T-helper 2 cell treated with Interferon-gamma antibody and Interleukin-4, amounts not matched to agents 100 ng/mL and 5 ng/mL, for 36 hours (primary cell): ENCODE data around the gene TTC28. TPM values are rescaled to one million over a fixed set of nuclear protein-coding genes. Genes with fewer than 3 reads are reported as not detected.

Source experiments
- intact Hi-C: fragments of 100-400 bp; cut with micrococcal nuclease; formaldehyde crosslinking; loops from one replicate; pipeline ENCODE4 v1.15.1; 2023
- total RNA-seq: library from RNA; stranded (reverse); gene quantifications from 2 replicates; pipeline ENCODE4 v1.2.3, GENCODE V29; 2022

The TTC28 gene
- total RNA-seq, 1 donor from 2014 or later = 1.1 TPM

DNA sequence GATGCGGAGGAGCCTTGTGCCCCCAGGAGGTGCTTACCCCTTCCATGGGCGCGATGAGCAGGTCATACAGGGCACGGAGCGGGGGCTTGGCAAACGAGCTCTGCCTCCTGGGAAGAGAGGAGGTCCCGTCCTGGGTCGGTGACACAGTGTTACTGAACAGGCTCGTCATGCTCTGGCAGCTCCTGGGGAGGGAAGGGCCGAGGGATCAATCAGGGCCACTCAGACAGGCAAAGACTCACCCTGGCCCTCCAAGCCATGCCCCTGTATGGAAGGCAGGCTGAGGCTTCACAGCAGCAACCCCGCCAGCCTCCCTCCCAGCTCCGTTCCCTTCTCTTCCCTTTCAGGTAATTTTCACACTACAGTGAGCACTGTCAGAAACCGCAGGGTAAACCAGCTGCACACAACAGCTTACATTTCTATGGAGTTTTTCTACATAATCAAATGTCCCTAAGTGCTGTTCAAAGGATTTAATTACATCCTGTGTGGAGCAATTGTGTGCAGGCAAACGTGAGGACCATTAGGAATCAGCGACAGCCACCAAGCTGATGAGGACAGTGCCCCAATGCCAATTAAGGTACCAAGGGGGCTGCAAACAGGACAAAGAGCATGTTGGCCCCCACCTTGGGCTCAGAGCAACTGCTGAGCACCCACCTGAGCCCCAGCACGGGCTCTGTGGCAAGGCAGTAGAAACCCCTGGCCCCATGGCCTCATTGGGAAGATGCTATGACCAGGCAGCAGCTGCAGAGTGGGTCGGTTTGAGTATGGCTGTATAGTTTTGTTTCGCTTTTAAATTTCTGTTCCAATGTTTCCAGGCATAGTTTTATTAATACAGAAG, 665.2 kb downstream of the TTC28 start:
- intact Hi-C loops = no loop called here

DNA sequence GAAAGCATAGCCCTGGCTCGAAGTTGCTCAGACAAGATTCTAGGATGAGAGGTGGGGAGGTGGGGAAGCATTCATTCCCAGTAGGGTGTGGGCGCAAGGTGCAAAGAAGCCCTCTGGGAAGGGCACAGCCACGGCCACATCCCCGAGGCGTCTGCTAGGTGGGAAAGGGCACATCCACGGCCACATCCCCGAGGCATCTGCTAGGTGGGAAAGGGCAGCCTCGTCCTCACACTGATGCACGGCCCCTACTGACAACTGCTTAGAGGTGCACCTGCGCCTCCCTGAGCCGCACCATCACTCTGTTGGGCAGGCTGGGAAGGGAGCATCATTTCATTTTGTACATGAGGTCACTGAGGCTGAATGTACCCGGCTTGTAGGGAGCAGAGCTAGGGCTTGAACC, 666.0 kb downstream of the TTC28 start:
- intact Hi-C loops = no loop called here

DNA sequence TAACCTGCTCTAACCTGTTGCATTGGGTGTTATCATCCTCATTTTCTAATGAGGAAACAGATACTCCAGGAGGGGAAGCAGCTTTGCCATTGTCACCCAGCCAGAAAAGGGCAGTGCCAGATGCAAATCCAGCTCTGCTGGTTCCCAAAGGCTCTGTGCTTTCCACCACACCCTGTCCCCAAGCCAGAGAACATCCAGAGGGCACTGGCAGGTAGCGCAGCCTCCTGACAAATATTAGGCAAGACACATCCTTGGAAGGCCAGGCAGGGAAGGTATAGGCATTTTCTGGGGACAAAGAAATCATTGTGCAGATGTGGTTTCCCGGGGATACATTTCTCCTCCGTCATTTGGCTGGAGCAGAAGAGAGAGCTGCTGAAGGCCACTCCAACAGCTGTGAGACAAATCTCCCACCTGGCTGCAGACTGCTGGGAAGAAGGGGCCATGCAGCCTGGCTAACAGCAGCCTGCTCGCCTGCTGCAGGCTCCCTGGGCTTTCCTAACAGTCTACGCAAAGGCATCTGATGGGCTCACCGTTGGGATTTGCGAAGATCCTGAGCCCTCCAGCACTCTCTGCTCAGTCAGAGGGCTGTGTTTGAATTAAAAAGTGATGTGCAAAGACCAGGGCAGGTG, 666.7 kb downstream of the TTC28 start:
- intact Hi-C loops = no loop called here

DNA sequence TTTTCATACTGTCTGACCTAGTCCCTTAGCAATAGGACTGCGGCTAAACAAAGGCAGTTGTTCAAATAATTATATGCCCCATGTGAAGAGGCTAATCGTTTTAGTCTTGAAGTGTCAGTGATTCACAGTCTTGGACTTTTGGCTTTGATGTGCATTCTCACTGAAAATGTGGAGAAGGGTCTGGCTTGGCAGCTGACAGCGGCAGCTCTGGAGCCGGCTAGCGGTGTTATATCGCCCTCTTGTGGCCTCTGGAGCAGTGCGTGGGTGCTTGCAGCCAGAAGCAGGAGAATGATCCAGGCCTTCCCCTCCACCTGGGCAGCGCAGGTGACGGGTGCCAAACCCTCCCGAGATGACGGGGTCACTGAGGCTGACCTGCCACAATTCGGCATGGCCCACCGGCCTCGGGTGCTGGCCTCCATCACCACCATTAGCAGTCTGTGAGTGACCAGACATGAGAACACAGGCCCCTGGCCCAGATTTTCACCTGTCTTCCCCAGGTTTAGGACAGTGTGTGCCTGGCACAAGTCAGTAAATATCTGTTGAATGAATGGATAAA, 670.3 kb downstream of the TTC28 start:
- intact Hi-C loops = loop anchor here (1.0 to 5.0 kb wide), 2 partner anchors 123 to 1172 kb away; no protein-coding TSS in a partner anchor

DNA sequence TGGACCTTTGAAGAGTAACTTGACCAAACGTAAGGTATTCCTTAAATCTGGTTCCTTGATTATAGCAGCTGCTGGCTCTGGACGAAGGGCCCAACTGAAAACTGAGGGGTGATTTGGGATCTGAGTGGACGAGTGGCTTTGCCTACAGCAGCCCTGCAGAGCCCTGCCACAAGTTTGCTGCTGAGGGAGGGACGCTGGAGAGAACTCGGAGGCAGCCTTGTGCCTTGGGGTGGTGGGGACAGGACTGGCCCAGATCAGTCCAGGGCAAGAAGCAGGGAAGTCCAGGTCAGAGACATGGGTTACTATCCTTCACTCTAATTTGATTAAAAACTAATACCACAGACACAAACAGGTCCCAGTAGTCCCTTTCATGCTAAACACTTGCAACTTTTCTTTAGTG, 671.0 kb downstream of the TTC28 start:
- intact Hi-C loops = loop anchor here (1.0 to 5.0 kb wide), 2 partner anchors 122 to 1171 kb away; no protein-coding TSS in a partner anchor

DNA sequence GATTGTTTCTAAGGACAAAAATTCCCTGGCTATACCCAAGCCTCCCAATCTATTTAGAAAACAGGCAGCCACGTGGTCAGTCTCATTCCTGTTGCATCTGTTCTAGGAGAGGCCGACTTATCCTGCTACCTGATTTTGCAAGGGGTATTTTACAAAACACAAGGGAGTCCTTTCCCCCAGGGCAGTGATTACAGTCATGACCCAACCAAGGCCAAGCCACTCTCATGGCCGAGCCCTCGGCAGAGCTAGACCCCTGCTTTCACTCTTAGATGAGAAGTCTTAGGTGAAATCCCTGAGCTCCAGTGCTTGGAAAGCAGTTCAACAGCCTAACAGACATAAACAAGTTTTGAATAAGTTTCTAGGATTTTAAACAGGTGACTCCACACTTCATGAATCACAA, 671.6 kb downstream of the TTC28 start:
- intact Hi-C loops = loop anchor here (5.0 kb wide), 1 partner anchor 1171 kb away; no protein-coding TSS in a partner anchor

DNA sequence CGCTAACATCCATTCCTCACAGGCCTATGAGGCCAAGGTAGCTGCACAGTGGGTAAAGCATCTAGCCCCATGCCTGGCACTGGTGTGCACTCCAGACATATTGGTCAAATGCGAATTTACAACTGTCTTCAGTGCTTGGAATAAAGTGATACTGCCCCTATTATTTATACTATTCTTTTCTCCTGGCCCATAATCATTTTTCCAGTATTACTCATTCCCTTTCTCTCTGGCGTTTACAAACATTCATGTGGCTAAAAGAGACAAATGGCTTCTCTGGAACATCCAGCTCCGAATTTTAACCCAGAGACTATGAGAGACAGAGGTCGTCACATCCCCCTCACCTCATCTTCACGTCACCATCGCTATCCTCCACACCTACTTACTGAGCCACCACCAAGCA, 673.4 kb downstream of the TTC28 start:
- intact Hi-C loops = loop anchor here (5.0 kb wide), 1 partner anchor 1169 kb away; no protein-coding TSS in a partner anchor

DNA sequence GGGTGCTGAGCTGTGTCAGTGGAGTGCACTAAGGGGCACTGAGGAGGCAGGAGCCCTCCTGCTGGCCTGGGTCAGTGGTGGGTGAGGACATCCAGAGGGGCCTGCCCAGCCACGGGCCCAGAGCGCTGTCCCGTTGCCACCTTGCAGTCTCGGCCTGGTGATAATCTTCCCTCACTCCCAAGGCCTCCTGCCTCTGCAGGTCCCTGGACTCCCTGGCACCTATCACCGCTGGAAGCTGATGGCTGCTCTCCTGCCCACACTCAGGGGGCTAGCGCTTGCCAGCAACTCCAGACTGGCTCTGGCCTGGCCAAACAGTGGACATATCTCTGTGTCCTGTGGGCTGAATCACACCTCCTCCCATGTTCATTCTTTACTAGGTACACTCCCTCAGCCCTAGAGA, 674.1 kb downstream of the TTC28 start:
- intact Hi-C loops = loop anchor here (5.0 kb wide), 1 partner anchor 1168 kb away; no protein-coding TSS in a partner anchor

DNA sequence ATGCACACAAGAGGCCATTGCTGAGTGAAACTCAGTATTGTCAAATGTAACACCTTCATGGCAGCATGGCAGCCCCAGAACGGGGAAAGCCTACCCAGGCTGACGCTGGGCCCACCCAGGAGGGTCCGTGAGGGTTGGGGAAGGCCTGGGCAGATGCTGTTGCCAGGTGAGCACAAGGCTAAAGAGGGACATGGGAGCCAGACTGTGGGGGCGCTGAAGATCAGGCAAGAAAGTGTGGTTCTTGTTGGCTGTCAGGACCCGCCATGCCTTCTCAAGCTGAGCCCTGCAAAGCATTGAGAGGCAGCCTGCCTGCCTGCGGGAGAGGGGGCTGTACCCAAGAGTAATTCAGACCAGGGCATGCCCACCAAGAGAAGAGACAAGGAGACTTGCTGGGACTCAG, 675.6 kb downstream of the TTC28 start:
- intact Hi-C loops = no loop called here

DNA sequence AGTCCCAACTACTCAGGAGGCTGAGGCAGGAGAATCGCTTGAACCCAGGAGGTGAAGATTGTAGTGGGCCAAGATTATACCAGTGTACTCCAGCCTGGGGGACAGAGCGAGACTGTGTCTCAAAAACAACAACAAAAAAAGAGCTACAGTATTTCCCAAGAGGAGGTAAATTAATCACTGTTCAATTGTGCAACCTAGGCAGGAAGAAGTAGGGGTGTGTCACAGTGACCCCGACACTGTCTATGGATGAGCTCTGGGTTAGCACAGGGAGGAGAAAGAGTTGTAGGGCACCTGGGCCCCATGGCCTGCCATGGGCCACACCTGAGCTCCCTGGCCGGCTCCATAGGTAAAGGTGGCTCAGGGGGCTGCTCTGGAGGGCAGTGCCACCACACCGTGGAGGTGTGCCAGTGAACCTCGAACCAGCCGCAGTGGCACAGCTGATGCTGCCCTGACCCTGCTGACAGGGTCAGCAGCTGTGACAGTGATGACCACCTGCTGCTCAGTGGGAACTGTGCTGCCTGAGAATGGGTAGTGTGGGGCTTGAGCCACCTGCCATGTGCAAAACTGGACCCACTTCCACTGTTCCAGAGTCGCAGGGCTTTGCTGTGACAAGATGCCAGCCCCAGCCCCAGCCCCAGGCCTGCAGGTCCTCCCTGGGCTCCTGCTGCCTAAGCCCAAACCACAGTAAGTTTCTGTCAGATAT, 676.6 kb downstream of the TTC28 start:
- intact Hi-C loops = no loop called here

DNA sequence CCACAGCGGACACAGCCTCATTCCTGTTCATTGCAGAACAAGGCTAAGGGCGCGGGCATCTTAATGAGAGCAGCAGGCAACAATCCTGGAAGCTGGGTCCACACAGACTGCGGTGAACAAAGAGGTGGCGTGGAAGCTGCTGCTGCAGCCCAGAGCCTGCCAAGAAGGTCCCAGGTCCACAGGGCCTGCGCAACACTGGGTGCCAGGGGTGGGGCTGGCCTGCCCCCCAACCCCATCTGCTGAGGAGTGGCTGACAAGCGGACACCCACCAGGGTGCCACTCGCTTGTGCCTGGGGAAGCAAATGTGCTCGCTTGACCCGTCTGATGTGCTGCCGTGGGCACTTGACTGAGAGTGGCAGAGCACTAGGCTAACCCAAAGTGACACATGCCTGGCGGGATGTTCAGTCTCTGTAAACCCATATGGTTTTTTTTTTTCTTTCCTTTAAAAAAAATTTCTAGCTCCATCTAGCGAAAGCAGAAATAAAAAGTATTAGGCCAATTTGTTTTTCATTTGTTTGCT, 677.4 kb downstream of the TTC28 start:
- intact Hi-C loops = no loop called here

DNA sequence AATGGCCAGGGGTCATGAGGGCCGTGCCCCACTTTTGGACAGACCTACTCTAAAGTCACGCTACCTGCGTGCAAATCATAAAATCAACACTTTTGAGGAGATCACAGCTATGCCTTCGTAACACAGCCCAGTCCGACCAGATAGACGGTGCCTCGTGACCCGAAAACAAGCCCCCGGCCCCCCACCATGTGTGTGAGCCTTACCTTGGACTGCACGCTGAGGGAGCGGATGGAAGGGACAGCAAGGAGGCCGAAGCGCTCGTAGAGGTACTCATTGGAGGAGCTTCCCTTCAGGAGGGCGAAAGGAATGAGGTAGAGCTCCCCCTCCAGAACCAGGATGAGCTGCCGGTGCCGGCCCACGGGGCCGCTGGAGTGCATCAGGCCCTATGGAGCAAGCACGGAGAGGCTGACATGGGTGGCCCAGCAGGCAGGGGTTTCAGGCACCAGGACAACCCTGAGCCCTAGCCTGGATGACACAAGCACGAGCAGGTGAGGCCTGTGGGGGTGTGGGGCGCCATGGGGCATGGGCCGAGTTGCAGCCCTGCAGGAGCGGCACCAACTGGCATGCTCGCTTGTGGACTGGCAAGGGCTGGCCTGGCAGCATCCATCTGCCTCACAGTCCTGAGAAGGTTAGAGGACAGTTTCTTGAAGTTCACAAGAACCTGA, 678.3 kb downstream of the TTC28 start:
- intact Hi-C loops = no loop called here

DNA sequence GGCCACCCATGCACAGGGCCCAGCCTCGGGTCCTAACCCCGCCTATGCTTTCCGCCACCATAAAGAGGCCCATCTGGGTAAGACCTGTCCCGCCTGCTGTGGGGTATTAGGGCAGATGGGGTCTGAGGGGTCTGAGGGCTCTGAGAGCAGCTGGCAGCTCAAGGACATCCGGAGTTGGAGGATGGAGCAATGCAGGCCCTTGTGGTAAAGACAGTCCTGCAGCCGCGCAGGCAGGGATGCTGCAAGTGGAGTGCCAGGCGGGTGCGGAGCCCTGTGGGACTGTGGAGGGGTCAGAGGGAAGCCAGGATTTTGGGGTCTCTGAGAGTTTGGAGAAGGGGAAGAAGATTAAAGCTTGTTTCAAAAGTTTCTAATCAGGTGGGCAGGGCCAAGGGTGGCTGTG, 679.3 kb downstream of the TTC28 start:
- intact Hi-C loops = no loop called here

DNA sequence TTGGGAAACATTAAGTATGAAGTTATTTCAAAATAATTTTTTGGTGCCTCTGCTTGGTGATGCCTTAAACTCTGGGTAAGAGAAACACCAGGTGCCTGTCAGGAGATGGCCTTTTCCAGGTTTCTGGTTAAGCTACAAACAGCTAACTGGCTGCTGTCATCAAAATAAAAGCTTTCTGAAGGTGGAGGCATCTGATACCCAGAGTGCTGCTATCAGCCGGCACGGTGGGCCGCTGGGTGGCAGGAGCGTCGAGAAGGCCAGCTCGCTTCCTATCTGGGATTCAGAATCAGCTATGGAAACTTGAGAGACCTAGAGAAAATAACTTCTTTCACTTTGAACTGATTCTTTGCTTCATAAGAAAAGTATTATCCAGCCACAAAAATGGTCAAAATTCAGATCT, 679.8 kb downstream of the TTC28 start:
- intact Hi-C loops = no loop called here

DNA sequence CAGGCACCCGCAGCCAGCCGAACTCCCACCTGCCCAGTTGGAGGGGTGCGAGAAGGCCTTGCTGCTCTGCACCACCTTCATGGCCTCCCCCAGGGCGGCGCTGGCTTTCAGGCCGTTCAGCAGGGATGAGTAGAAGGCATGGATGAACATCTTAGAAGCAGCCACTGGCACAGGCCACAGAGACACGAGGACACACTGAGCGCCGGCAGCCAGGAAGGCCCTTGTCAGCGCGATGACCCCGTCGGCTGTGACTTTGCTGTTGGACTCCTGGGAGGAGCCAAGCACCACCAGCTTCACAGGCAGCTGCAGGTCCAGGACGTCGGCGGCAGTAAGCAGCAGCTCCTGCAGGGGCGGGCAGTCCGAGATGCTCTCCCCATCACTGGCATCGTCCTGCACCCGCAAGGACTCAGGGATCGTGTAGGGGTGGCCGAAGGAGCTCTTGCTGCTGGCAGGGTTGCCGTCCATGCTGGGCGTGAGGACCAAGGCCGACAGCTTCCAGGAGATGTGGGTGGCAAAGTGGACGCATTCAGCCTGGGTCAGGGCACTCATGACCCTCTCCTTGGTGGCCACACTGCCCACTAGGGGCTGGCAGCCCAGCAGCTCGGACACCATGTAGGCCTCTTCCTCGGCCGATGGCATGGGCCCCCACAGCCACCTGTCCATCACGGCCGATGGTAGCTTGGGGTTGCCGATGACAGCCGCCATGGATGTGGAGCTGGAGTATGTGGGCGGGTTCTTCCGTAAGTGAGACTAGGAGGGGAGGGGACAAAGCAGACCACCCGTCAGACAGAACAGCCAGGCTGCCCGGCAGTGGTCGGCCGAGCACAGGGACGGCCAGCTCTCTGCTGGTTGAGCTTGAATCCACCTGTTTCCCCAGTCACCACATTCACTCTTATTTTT, 680.9 kb downstream of the TTC28 start:
- intact Hi-C loops = no loop called here

DNA sequence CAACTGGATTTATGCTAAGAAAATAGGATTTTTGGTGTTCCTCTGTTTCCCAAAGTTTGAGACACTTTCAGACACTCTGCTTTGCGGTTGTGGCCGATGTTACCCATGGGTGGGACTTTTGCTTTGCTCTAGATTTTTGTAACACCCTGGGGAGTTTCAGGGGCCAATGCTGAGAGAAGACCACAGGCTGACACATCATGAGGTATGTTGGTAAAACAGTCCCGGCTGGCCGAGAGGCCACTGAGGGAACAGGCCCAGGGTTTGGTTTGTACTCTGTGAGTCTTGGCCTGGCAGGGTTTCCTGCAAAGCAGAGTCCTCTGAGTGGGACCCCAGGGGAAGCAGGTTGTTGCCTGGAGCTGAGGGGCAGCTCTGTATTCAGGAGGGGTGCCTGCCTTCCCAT, 682.1 kb downstream of the TTC28 start:
- intact Hi-C loops = no loop called here

DNA sequence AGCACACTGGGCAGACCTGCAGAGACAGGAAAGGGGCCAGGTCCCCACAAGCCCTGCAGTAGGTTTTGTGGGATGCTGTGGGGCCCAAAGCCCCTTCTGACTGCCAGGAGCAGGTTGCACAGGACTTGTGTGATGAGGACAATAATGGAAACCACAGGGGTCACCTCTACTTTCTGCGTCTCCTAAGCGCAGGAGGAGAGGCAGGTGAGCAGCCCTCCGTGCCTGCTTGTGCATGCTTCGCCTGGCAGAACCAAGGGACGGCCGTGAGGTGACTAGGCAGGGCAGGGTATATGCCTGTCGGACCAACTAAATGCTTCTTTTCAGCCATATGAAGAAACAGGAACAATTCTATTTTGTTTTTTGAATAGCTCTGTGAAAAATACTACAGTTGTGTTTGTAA, 682.7 kb downstream of the TTC28 start:
- intact Hi-C loops = no loop called here

DNA sequence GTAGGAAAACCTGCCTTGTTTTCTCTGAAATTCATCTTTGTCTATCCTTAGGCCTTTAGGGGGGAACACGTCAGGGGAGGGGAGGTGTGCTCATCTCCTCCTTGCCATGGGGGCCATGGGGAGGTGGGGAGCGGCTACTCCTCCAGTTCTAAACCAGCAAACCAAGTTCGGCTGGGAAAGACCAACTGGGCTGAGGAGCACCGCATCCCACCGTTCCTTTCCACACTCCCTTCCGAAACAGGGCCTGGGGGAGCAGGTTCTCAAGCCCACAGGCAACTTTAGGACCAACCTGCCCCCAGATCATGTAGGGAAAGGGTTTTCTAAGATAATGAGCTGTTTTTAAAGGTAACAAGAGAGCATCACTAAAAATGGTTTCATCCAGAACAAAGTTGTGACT, 683.1 kb downstream of the TTC28 start:
- intact Hi-C loops = no loop called here

DNA sequence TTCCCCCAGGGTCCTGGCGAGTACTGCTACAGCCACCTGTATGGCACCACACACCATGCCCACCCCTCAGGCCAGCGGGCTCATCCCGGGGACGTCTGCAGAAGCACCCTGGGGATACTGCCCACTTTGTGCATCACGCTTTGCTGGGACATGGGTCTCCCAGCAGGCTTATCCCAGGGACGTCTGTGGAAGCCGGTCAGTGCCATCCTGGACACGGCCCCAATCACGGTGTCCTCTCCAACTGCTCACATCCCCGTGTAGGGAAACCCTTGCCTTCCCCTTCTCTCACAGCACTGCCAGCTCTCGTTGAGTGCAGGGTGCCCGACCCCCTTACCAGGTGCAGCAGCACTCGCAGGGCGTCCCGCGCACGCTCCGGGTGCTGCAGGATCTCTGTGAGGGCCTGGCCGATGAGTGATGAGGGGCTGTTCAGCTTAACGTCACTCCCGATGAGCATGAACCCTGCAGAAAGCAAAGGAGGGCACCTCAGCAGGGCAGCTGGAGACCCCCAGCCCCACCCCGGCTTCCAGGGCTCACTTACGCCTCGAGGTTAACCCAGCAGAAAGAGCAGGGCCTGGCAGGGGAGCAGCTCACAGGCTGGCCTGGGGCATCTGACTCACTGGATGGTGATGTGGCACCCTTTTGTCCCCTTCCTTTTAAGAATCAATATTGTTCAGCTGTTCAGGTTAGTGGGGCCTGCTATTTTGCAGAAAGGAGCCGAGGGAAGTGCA, 683.7 kb downstream of the TTC28 start:
- intact Hi-C loops = no loop called here
